Heart left ventricle (tissue), 13 donors: ENCODE results near the gene PTPRD.

Source experiments
- POLR2A ChIP-seq, 2 donors: fragments of 450-650 bp; IDR thresholded peaks; one replicate each; pipeline ENCODE4 v1.6.1; 2017; ENCODE audit warnings: antibody characterized with exemption in 2 of 2, mild to moderate bottlenecking in 2 of 2, moderate library complexity in 2 of 2
- TF ChIP-seq, protein P1 (sequence below), 12 donors: fragments of 200-600 bp; sonication (generic) in 4 of 12; IDR thresholded peaks; one replicate each; pipeline versions ENCODE4 v1.5.0 to v1.8.0; 2018 to 2022; ENCODE audit warnings: antibody characterized with exemption in 12 of 12, mild to moderate bottlenecking in 5 of 12
- donor health status: ischemic (EF 13 %, LVEDD 7.1; RV severe dilation, severe dysfunction).
- donor health status: DM: no; HTN: yes; CAD: no.
- donor health status: DM: no; HTN: no; CAD: no.
- donor health status: ischemic (EF 25% LVEDD 6.9; RV normal size, moderate dysfunction).
- donor health status: ischemic (EF 25% LVEDD 5.7; RV mildly dilated, moderate dysfunction).
- donor health status: ischemic (EF 35%, LVEDD 5.7; RV mildly dilated, moderate dysfunction).
- donor health status: nonischemic (EF 11% LVEDD 7.7; RV severe dilation, severe dysfunction).
- donor health status: DM: yes; HTN: yes; CAD: no.
- donor health status: PGD.
- donor health status: ischemic (EF 29% LVEDD 5.4; RV normal size, mild dysfunction).
- donor health status: nonischemic (EF 23%, LVEDD 6.1; RV moderate dilation, normal function).

DNA sequence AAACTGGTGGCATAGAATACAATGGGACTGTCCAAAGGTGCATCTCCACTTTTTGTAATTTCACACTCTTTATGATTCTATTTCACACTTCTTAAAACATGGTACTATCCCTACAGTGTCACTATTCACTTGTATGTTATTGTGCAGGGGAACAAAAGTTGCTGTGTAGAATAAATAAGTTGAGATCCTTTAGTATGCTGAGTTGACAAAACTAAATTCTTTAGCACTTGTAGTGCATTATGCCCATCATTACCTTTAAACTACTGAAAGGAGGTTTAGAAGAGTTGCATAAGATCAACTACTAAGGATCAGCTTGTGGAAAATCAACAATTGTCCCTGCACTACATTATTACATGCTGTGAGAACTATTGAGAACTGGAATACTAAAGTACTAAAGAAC is 1380.9 kb downstream of the PTPRD start:
- TF ChIP-seq, protein P1, sequence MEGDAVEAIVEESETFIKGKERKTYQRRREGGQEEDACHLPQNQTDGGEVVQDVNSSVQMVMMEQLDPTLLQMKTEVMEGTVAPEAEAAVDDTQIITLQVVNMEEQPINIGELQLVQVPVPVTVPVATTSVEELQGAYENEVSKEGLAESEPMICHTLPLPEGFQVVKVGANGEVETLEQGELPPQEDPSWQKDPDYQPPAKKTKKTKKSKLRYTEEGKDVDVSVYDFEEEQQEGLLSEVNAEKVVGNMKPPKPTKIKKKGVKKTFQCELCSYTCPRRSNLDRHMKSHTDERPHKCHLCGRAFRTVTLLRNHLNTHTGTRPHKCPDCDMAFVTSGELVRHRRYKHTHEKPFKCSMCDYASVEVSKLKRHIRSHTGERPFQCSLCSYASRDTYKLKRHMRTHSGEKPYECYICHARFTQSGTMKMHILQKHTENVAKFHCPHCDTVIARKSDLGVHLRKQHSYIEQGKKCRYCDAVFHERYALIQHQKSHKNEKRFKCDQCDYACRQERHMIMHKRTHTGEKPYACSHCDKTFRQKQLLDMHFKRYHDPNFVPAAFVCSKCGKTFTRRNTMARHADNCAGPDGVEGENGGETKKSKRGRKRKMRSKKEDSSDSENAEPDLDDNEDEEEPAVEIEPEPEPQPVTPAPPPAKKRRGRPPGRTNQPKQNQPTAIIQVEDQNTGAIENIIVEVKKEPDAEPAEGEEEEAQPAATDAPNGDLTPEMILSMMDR (IDR thresholded peaks at IDR 0.05): no peak
- no peak for TF ChIP-seq POLR2A (IDR thresholded peaks at IDR 0.05)
